HEK293T (cell line): ENCODE measurements around the gene OR2T6.
"Not testable (repeated sequence)": the region's sequence is repeated elsewhere in the genome, so short reads cannot be mapped to it uniquely, and the experiment has no call there.

Experiments
- ARNT ChIP-seq: fragments of 450-650 bp; IDR thresholded peaks from 2 replicates; pipeline ENCODE4 v1.6.1; 2017; ENCODE audit warnings: mild to moderate bottlenecking
- FOXA1 ChIP-seq: fragments of 450-650 bp; IDR thresholded peaks from 2 replicates; pipeline ENCODE4 v1.6.1; 2016; ENCODE audit warnings: mild to moderate bottlenecking
- FOXK2 ChIP-seq: fragments of 450-650 bp; IDR thresholded peaks from 2 replicates; pipeline ENCODE4 v1.6.1; 2016; ENCODE audit warnings: mild to moderate bottlenecking
- FOXM1 ChIP-seq: fragments of 450-650 bp; IDR thresholded peaks from 2 replicates; pipeline ENCODE4 v1.6.1; 2017; ENCODE audit warnings: mild to moderate bottlenecking, borderline replicate concordance
- HDGF ChIP-seq: fragments of 450-650 bp; IDR thresholded peaks from 2 replicates; pipeline ENCODE4 v1.6.1; 2017; ENCODE audit warnings: antibody characterized with exemption, borderline replicate concordance
- LEF1 ChIP-seq: fragments of 450-650 bp; IDR thresholded peaks from 2 replicates; pipeline ENCODE4 v1.6.1; 2017; ENCODE audit warnings: mild to moderate bottlenecking, borderline replicate concordance
- NFRKB ChIP-seq: fragments of 450-650 bp; IDR thresholded peaks from 2 replicates; pipeline ENCODE4 v1.6.1; 2016; ENCODE audit warnings: mild to moderate bottlenecking, moderate library complexity
- PKNOX1 ChIP-seq: fragments of 450-650 bp; IDR thresholded peaks from 2 replicates; pipeline ENCODE4 v1.6.1; 2016
- SP1 ChIP-seq: fragments of 450-650 bp; IDR thresholded peaks from 2 replicates; pipeline ENCODE4 v1.6.1; 2017

GRCh38 chr1:248436303-248436702 is 60.8 kb downstream of the OR2T6 start:
- TF ChIP-seq HDGF, NFRKB, LEF1, ARNT, FOXA1, FOXK2, PKNOX1, FOXM1, SP1: not testable (repeated sequence)
